H1 (cell line): ENCODE results near the gene SORBS1. TPM values are rescaled to one million over a fixed set of nuclear protein-coding genes. Genes with fewer than 3 reads are reported as not detected.

Experiments
- CBX5 ChIP-seq: fragments of 300-800, 300-1000 bp; sonication (generic); IDR thresholded peaks from 2 replicates; pipeline ENCODE4 v1.7.1; 2016; ENCODE audit warnings: antibody characterized with exemption, low read length, low read depth
- EGR1 ChIP-seq: IDR thresholded peaks from 2 replicates; pipeline ENCODE4 v1.6.1; 2011; ENCODE audit warnings: low read depth, low read length, borderline replicate concordance
- EP300 ChIP-seq, 2 experiments: IDR thresholded peaks; 1 replicate in 1 of 2; 2 replicates in 1 of 2; pipeline ENCODE4 v1.6.1; 2011 to 2012; ENCODE audit warnings: low read depth in 2 of 2, low read length in 2 of 2, mild to moderate bottlenecking in 2 of 2, borderline replicate concordance in 1 of 2, inconsistent platforms in 1 of 2, moderate library complexity in 1 of 2
- JUND ChIP-seq: IDR thresholded peaks from 2 replicates; pipeline ENCODE4 v1.6.1; 2011; ENCODE audit warnings: mild to moderate bottlenecking, improper control_type of control experiment, low read length
- KDM4A ChIP-seq: IDR thresholded peaks from one replicate; pipeline ENCODE4 v1.7.1; 2012; ENCODE audit warnings: low read depth, mild to moderate bottlenecking, moderate library complexity, low read length, inconsistent platforms; ENCODE audit not compliant: severe bottlenecking
- SAP30 ChIP-seq: fragments of 300-600 bp; sonication (generic); IDR thresholded peaks from 2 replicates; pipeline ENCODE4 v1.7.1; 2012; ENCODE audit warnings: low read length, moderate library complexity, mild to moderate bottlenecking, inconsistent platforms; ENCODE audit not compliant: insufficient read depth, insufficient replicate concordance
- polyA plus RNA-seq, 7 experiments: library from polyadenylated mRNA; depleted of rRNA in 3 of 7; stranded (reverse) in 5 of 7; unstranded in 2 of 7; fragments of >200 nt in 5 of 7; fragments of 200-250 nt in 2 of 7; gene quantifications; 1 replicate in 5 of 7; 2 replicates in 1 of 7; 4 replicates in 1 of 7; pipeline versions ENCODE4 v1.2.1 to v1.2.3, GENCODE V29; 2011 to 2013; ENCODE audit warnings: missing spikeins in 2 of 7, mixed read lengths in 2 of 7
- total RNA-seq: library from RNA; stranded (reverse); fragmentation: NEBNext Ultra II Directional; extraction: Animal tissue kit (Norgen Biotek cat#: 25700); gene quantifications from 2 replicates; pipeline ENCODE4 v1.2.1, GENCODE V29; 2021
- TF ChIP-seq, protein P1 (sequence below): fragments of 300-600 bp; sonication (generic); IDR thresholded peaks from 2 replicates; pipeline ENCODE4 v1.7.1; 2012; ENCODE audit warnings: low read length, moderate library complexity, mild to moderate bottlenecking, inconsistent platforms; ENCODE audit not compliant: insufficient replicate concordance

Gene SORBS1
- total and polyA plus RNA-seq, 2 of the 8 experiments (the other 6 are each of a cell fraction or from before 2014, with no cell fraction given) = 16.0 to 35.0 TPM

DNA sequence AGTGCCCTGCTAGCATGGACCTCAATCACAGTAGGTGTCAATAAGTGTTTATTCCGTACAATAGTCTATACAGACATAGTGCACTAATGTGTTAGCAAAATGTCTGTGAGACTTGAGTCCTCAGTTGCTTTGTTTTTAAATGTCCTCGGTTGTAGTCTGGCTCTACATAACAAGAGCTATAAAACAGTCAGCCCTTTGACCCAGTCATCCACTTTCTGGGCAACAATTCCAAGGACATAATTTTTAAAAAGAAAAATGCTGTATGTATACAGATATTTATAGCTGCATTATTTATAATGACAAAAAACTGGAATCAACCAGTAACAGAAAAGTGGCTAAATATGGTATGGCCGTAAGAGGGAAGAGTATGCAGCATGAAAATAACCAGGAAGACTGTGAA is 267.5 kb downstream of the SORBS1 start (continued):
- no peak for TF ChIP-seq KDM4A
- TF ChIP-seq, protein P1, sequence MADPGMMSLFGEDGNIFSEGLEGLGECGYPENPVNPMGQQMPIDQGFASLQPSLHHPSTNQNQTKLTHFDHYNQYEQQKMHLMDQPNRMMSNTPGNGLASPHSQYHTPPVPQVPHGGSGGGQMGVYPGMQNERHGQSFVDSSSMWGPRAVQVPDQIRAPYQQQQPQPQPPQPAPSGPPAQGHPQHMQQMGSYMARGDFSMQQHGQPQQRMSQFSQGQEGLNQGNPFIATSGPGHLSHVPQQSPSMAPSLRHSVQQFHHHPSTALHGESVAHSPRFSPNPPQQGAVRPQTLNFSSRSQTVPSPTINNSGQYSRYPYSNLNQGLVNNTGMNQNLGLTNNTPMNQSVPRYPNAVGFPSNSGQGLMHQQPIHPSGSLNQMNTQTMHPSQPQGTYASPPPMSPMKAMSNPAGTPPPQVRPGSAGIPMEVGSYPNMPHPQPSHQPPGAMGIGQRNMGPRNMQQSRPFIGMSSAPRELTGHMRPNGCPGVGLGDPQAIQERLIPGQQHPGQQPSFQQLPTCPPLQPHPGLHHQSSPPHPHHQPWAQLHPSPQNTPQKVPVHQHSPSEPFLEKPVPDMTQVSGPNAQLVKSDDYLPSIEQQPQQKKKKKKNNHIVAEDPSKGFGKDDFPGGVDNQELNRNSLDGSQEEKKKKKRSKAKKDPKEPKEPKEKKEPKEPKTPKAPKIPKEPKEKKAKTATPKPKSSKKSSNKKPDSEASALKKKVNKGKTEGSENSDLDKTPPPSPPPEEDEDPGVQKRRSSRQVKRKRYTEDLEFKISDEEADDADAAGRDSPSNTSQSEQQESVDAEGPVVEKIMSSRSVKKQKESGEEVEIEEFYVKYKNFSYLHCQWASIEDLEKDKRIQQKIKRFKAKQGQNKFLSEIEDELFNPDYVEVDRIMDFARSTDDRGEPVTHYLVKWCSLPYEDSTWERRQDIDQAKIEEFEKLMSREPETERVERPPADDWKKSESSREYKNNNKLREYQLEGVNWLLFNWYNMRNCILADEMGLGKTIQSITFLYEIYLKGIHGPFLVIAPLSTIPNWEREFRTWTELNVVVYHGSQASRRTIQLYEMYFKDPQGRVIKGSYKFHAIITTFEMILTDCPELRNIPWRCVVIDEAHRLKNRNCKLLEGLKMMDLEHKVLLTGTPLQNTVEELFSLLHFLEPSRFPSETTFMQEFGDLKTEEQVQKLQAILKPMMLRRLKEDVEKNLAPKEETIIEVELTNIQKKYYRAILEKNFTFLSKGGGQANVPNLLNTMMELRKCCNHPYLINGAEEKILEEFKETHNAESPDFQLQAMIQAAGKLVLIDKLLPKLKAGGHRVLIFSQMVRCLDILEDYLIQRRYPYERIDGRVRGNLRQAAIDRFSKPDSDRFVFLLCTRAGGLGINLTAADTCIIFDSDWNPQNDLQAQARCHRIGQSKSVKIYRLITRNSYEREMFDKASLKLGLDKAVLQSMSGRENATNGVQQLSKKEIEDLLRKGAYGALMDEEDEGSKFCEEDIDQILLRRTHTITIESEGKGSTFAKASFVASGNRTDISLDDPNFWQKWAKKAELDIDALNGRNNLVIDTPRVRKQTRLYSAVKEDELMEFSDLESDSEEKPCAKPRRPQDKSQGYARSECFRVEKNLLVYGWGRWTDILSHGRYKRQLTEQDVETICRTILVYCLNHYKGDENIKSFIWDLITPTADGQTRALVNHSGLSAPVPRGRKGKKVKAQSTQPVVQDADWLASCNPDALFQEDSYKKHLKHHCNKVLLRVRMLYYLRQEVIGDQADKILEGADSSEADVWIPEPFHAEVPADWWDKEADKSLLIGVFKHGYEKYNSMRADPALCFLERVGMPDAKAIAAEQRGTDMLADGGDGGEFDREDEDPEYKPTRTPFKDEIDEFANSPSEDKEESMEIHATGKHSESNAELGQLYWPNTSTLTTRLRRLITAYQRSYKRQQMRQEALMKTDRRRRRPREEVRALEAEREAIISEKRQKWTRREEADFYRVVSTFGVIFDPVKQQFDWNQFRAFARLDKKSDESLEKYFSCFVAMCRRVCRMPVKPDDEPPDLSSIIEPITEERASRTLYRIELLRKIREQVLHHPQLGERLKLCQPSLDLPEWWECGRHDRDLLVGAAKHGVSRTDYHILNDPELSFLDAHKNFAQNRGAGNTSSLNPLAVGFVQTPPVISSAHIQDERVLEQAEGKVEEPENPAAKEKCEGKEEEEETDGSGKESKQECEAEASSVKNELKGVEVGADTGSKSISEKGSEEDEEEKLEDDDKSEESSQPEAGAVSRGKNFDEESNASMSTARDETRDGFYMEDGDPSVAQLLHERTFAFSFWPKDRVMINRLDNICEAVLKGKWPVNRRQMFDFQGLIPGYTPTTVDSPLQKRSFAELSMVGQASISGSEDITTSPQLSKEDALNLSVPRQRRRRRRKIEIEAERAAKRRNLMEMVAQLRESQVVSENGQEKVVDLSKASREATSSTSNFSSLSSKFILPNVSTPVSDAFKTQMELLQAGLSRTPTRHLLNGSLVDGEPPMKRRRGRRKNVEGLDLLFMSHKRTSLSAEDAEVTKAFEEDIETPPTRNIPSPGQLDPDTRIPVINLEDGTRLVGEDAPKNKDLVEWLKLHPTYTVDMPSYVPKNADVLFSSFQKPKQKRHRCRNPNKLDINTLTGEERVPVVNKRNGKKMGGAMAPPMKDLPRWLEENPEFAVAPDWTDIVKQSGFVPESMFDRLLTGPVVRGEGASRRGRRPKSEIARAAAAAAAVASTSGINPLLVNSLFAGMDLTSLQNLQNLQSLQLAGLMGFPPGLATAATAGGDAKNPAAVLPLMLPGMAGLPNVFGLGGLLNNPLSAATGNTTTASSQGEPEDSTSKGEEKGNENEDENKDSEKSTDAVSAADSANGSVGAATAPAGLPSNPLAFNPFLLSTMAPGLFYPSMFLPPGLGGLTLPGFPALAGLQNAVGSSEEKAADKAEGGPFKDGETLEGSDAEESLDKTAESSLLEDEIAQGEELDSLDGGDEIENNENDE = no peak
- no peak for TF ChIP-seq EGR1
- TF ChIP-seq EP300 (IDR thresholded peaks at IDR 0.05; ENCODE audit: borderline replicate concordance in 1 of 2, low read depth in 2 of 2, low read length in 2 of 2) = no peak
- TF ChIP-seq JUND = no peak
- no peak for TF ChIP-seq CBX5
- TF ChIP-seq SAP30 = no peak
